ENCODE data around the gene COL13A1.

GRCh38 chr10:69820817-69821216 is 19.1 kb downstream of the COL13A1 start:
- no peak for TF ChIP-seq POLR2A (IDR thresholded peaks at IDR 0.05)
- TF ChIP-seq, protein P1, sequence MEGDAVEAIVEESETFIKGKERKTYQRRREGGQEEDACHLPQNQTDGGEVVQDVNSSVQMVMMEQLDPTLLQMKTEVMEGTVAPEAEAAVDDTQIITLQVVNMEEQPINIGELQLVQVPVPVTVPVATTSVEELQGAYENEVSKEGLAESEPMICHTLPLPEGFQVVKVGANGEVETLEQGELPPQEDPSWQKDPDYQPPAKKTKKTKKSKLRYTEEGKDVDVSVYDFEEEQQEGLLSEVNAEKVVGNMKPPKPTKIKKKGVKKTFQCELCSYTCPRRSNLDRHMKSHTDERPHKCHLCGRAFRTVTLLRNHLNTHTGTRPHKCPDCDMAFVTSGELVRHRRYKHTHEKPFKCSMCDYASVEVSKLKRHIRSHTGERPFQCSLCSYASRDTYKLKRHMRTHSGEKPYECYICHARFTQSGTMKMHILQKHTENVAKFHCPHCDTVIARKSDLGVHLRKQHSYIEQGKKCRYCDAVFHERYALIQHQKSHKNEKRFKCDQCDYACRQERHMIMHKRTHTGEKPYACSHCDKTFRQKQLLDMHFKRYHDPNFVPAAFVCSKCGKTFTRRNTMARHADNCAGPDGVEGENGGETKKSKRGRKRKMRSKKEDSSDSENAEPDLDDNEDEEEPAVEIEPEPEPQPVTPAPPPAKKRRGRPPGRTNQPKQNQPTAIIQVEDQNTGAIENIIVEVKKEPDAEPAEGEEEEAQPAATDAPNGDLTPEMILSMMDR (IDR thresholded peaks at IDR 0.05): no peak

All from vagina (tissue), 2 donors.